Erythroblast (primary cell): ENCODE results near the gene PHACTR3.

ENCODE experiments used
- GATA1 ChIP-seq: IDR thresholded peaks from 2 replicates; pipeline ENCODE4 v1.6.1; 2011; ENCODE audit warnings: low read depth, mild to moderate bottlenecking, control low read depth, low read length, moderate library complexity
- POLR2A ChIP-seq: IDR thresholded peaks from 2 replicates; pipeline ENCODE4 v1.6.1; 2011; ENCODE audit warnings: mild to moderate bottlenecking, low read length

DNA sequence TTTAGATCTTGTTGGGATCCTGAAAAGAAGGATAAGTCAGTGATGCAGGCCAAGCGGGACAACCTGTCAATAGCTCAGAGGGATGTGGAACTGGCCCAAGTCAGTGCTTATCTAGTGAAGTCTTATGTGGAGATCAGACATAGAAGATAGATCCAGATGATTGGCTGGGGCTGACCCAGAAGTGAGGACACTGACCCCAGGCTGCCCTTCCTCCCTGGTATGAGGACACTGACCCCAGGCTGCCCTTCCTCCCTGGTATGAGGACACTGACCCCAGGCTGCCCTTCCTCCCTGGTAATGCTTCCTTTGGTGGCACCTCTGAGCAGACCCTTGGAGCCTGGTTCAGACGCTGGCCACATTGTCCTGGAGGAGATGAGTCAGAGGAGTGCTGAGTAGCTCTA is 159.7 kb downstream of the PHACTR3 start:
- no peak for TF ChIP-seq POLR2A
- TF ChIP-seq GATA1 = no peak
